Measurements from ENCODE around the gene KRTAP4-7.
"Not testable (repeated sequence)": the region's sequence is repeated elsewhere in the genome, so short reads cannot be mapped to it uniquely, and the experiment has no call there.

The KRTAP4-7 gene

GRCh38 chr17:41084100-41084856 is at the start of gene KRTAP4-7:
TSS of gene KRTAP4-7 (plus strand) at chr17:41084150. CDS start at chr17:41084207, 57 bp downstream.
- not testable (repeated sequence) for DNase-seq

DNA sequence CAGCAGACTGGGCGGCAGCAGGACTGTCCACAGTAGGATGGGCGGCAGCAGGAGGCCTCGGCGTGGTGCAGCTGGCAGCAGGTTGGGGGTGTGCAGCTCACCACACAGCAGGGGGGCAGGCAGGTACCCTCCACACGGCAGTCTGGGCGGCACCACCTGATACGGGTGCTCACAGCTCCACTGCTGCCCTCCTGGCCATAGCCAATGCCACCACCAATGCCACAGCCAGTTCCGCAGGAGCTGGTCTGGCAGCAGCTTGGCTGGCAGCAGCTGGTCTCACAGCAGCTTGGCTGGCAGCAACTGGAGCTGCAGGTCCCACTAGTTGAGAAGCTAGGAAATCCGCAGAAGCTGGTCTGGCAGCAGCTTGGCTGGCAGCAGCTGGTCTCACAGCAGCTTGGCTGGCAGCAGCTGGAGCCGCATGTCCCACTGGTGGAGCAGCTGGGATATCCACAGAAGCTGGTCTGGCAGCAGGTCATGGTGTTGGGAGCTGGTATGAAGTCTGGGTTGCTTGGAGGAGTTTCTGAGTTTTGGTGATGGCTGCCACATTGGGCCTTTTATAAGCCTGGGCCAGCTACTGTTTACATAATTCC is 49.5 kb upstream of the KRTAP4-7 start, which contains the start of gene KRTAP1-3:
KRTAP1-3 (minus strand) TSS at position 529 of the 590 bp plus-strand sequence; CDS start at position 476, 53 bp downstream.
- DNase-seq, result not testable (repeated sequence)

DNA sequence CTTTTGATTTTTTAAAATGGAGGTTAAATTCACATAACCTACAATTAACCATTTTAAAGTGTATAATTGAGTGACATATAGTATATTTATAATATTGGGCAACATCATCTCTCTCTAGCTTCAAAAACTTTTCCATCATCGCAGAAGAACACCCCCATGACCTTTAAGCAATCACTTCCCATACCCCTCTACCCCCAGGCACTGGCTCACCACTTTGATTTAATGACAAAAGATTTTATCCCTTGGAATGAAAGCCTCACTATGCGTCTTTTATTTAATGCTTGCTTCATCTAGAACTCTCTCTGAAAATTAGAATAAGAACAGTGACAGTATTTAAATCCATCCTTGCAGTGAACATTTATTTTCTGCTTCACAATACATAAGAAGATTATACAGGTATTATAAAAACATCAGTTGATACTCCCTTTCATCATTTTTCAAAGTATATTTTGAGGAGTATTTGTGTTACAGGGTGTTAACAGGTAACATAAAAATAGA is 46.0 kb upstream of the KRTAP4-7 start:
- no peak for DNase-seq

GRCh38 chr17:41040783-41041571 is 43.0 kb upstream of the KRTAP4-7 start, which contains the start of gene KRTAP1-1:
TSS of gene KRTAP1-1 (minus strand) at chr17:41041450. CDS start at chr17:41041397, 53 bp downstream.
- not testable (repeated sequence) for DNase-seq

GRCh38 chr17:41042953-41043352 is 41.0 kb upstream of the KRTAP4-7 start:
- no peak for DNase-seq

- not testable (repeated sequence) for DNase-seq
Observed at GRCh38 chr17:41046735-41047465, 37.0 kb upstream of the KRTAP4-7 start, which contains the start of gene KRTAP2-1. TSS of gene KRTAP2-1 (minus strand) at chr17:41047316. CDS start at chr17:41047267, 49 bp downstream.

GRCh38 chr17:41048441-41048840 is 35.5 kb upstream of the KRTAP4-7 start:
- DNase-seq, result no peak

- no peak for DNase-seq
Observed at GRCh38 chr17:41049110-41049509, 34.8 kb upstream of the KRTAP4-7 start.

- DNase-seq, result no peak
Observed at GRCh38 chr17:41052566-41052965, 31.4 kb upstream of the KRTAP4-7 start.

GRCh38 chr17:41054025-41054424 is 29.9 kb upstream of the KRTAP4-7 start:
- DNase-seq, result no peak

GRCh38 chr17:41054556-41054955 is 29.4 kb upstream of the KRTAP4-7 start:
- DNase-seq, result not testable (repeated sequence)

- DNase-seq, result not testable (repeated sequence)
Observed at GRCh38 chr17:41055130-41055529, 28.8 kb upstream of the KRTAP4-7 start, which contains the start of gene KRTAP2-2. TSS of gene KRTAP2-2 (minus strand) at chr17:41055230. CDS start at chr17:41055211, 19 bp downstream.

DNA sequence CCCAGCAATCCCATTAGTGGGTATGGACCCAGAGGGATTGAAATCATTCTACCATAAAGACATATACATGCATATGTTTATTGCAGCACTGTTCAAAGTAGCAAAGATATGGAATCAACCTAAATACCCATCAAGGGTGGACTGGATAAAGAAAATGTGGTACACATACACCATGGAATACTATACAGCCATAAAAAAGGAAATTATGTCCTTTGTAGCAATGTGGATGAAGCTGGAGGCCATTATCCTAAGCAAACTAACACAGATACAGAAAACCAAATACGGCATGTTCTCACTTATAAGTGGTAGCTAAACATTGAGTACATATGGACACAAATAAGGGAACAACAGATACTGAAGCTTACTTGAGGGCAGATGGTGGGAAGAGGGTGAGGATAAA is 26.4 kb upstream of the KRTAP4-7 start:
- no peak for DNase-seq

GRCh38 chr17:41058741-41059140 is 25.2 kb upstream of the KRTAP4-7 start:
- no peak for DNase-seq

GRCh38 chr17:41059276-41060051 is 24.5 kb upstream of the KRTAP4-7 start:
- DNase-seq, result not testable (repeated sequence)

DNA sequence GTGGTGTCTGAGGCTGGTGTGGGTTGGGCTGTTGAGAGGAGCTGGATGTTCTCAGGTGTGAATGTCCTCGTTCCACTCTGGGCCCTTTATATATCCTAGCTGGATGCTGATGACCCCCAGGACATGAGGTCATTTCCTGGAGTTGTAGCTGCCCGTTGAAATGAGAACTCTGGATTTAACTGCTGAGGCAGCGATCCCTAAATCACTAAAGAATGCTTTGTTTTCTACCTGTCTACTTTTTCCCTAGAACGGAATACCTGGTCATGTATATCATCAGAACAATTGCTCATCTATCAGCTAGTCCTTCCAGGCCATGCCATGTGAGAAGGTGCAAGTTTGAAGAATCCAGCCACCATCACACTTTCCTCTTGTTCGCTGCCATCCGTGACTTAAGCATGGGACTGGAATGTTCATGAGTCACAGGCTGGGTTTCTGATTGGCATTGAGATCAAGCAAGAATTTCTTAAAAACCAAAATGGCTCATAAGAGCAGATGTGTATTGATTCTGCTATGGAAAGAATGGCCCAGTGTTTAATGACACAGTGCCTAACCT is 23.8 kb upstream of the KRTAP4-7 start, which contains the start of gene KRTAP2-3:
KRTAP2-3 (minus strand) TSS at position 63 of the 553 bp plus-strand sequence. CDS start 64 bp downstream, outside the sequence.
- no peak for DNase-seq

DNA sequence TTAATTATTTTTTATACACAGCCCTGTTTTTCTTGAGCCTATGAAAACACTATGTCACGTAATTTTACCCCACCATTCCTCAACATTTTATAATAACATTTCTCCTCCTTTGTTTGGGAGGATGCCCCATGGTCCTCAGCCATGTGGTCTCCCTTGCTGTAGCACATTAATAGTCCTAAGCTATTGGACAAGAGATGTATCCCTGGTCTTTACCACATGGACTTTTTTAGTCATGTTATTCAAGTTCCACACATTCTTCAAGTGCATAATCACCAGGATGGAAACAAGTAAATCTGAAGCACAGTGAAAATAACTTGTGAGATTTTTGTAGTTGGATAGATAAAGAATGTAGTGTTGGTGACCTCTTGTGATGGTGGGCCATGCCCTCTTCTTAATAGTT is 22.0 kb upstream of the KRTAP4-7 start:
- no peak for DNase-seq

- DNase-seq, result no peak
Observed at GRCh38 chr17:41063449-41063848, 20.5 kb upstream of the KRTAP4-7 start.

DNA sequence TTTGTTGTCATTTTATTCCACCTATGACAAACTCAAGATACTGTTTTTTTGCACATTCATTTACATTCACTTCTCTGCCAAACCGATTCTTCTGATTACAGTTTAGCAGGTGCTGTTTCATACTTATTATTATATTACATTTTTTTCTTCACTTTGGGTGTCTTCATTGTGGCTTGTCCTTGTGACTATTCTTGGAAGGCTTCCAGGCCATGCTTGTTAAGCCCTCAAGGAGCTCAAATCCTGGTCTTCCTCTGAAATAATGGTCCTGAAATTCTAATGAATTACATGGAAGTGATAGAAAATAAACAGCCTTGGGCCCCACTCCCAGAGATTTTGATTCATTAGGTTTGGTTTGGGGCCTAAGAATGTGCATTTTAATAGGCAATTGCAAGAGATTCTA is 19.6 kb upstream of the KRTAP4-7 start:
- DNase-seq, result no peak

- not testable (repeated sequence) for DNase-seq
Observed at GRCh38 chr17:41065016-41065689, 18.8 kb upstream of the KRTAP4-7 start.

All from cortex of kidney (tissue), 1 donor.